HFFc6 (cell line): ENCODE measurements around the gene ILDR2. TPM values are rescaled to one million over a fixed set of nuclear protein-coding genes. Genes with fewer than 3 reads are reported as not detected.

Experiments used
- DNase-seq: peaks from one replicate; pipeline ENCODE4 v3.0.0-alpha.2; 2018
- H3K27ac Mint-ChIP-seq: 2 replicates; pipeline ENCODE4 v1.8.0; 2020; ENCODE audit warnings: mild to moderate bottlenecking, mixed read lengths
- H3K27me3 Mint-ChIP-seq: 2 replicates; pipeline ENCODE4 v1.8.0; 2021; ENCODE audit warnings: mild to moderate bottlenecking, moderate library complexity, mixed read lengths; ENCODE audit not compliant: insufficient read depth
- H3K36me3 Mint-ChIP-seq: 2 replicates; pipeline ENCODE4 v1.8.0; 2021; ENCODE audit warnings: low read depth, mixed read lengths
- H3K4me1 Mint-ChIP-seq: 2 replicates; pipeline ENCODE4 v1.8.0; 2020; ENCODE audit warnings: low read depth, mixed read lengths
- H3K4me3 Mint-ChIP-seq: 2 replicates; pipeline ENCODE4 v1.8.0; 2020; ENCODE audit warnings: mild to moderate bottlenecking, moderate library complexity, mixed read lengths
- H3K9me3 Mint-ChIP-seq: 2 replicates; pipeline ENCODE4 v1.8.0; 2020; ENCODE audit warnings: mild to moderate bottlenecking, mixed read lengths
- CTCF ChIP-seq: fragments of 200-600 bp; sonication (generic); IDR thresholded peaks from 2 replicates; pipeline ENCODE4 v1.5.0; 2021; ENCODE audit warnings: antibody characterized with exemption, mild to moderate bottlenecking
- total RNA-seq, 6 experiments: library from RNA; stranded (reverse); fragmentation: NEBNext Ultra II Directional; extraction: Animal tissue kit (Norgen Biotek cat#: 25700); gene quantifications; 2 replicates in 1 of 6; 3 replicates in 5 of 6; pipeline ENCODE4 v1.2.3, GENCODE V29; 2021

The ILDR2 gene
- total RNA-seq, 6 experiments from 2014 or later, result not detected

GRCh38 chr1:166875734-166876539 lies 99.4 kb downstream of the ILDR2 start, which contains the start of gene TADA1:
TSS of gene TADA1 (minus strand) at chr1:166876264. CDS start at chr1:166876233, 31 bp downstream.
- peak within 1 kb of the TSS; percentile 94 for H3K27ac Mint-ChIP-seq

DNA sequence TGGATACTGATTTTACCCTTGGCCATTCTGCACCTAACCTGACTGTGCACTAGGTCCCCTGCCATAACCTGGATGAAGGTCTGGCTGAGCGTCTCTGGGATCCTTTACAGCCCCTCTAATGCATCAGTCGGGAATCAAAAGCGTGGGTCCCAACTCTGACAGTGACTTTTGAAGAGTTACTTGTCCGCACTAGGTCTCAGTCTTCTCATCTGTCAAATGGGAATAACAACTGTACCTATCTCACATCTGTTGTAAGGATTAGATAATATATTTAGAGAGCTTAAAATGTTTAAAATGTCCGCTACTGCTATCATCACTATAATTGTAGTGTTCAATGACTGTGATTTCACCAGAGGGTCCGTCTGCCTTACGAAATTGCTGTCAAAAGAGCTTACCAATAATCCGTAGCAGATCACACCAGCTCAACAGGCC lies 100.0 kb downstream of the ILDR2 start:
- no peak for TF ChIP-seq CTCF
- H3K27ac Mint-ChIP-seq, result peak overlapping the region; percentile 72
- peak overlapping the region; percentile 94 for H3K4me3 Mint-ChIP-seq
- H3K36me3 Mint-ChIP-seq, result peaks cover 4% of the 10 kb centered on the region; the same call in 1 of the 2 replicates
- no peaks in the 10 kb centered on the region; the same call in 1 of the 2 replicates for H3K27me3 Mint-ChIP-seq
- no peak for DNase-seq
- peaks cover 4% of the 10 kb centered on the region; the same call in 1 of the 2 replicates for H3K9me3 Mint-ChIP-seq
- H3K4me1 Mint-ChIP-seq, result peaks cover 31% of the 10 kb centered on the region

More at GRCh38 chr1:166875734-166876539, 99.4 kb downstream of the ILDR2 start, which contains the start of gene TADA1:
- no peak for TF ChIP-seq CTCF
- peak within 1 kb of the TSS; percentile 94 for H3K4me3 Mint-ChIP-seq
- peaks cover 4% of the 10 kb centered on the region; the same call in 1 of the 2 replicates for H3K36me3 Mint-ChIP-seq
- DNase-seq, result peak; percentile 97
- H3K4me1 Mint-ChIP-seq, result peaks cover 31% of the 10 kb centered on the region
- no peaks in the 10 kb centered on the region; the same call in 1 of the 2 replicates for H3K27me3 Mint-ChIP-seq
- H3K9me3 Mint-ChIP-seq, result peaks cover 4% of the 10 kb centered on the region; the same call in 1 of the 2 replicates

- H3K27ac Mint-ChIP-seq, result no peak overlapping the region
- TF ChIP-seq CTCF, result no peak
- H3K27me3 Mint-ChIP-seq, result no peaks in the 10 kb centered on the region; the same call in 1 of the 2 replicates
- DNase-seq, result no peak
- peaks cover 31% of the 10 kb centered on the region for H3K4me1 Mint-ChIP-seq
- peaks cover 4% of the 10 kb centered on the region; the same call in 1 of the 2 replicates for H3K9me3 Mint-ChIP-seq
- H3K36me3 Mint-ChIP-seq, result peaks cover 4% of the 10 kb centered on the region; the same call in 1 of the 2 replicates
- peak overlapping the region; percentile 94 for H3K4me3 Mint-ChIP-seq
Observed at GRCh38 chr1:166874464-166874863, 100.9 kb downstream of the ILDR2 start.

DNA sequence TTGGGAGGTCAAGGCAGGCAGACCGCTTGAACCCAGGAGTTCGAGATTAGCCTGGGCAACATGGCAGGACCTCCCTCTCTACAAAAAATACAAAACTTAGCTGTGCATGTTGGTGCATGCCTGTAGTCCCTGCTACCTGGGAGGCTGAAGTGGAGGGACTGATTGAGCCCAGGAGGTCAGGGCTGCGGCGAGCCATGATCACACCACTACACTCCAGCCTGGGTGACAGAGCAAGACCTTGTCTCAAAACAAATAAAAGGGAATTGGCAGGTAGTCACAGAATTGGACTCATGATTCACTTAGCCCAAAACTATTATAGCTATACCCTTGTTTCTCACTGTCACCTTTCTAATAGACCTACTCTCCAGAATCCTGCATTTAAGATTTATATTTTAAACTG lies 104.8 kb downstream of the ILDR2 start:
- peaks cover 23% of the 10 kb centered on the region for H3K4me1 Mint-ChIP-seq
- no peak for DNase-seq
- H3K27me3 Mint-ChIP-seq, result no peaks in the 10 kb centered on the region; the same call in none of the 2 replicates
- H3K36me3 Mint-ChIP-seq, result peaks cover 10% of the 10 kb centered on the region; the same call in 1 of the 2 replicates
- H3K27ac Mint-ChIP-seq, result no peak overlapping the region
- TF ChIP-seq CTCF, result no peak
- H3K9me3 Mint-ChIP-seq, result no peaks in the 10 kb centered on the region
- no peak overlapping the region for H3K4me3 Mint-ChIP-seq

DNA sequence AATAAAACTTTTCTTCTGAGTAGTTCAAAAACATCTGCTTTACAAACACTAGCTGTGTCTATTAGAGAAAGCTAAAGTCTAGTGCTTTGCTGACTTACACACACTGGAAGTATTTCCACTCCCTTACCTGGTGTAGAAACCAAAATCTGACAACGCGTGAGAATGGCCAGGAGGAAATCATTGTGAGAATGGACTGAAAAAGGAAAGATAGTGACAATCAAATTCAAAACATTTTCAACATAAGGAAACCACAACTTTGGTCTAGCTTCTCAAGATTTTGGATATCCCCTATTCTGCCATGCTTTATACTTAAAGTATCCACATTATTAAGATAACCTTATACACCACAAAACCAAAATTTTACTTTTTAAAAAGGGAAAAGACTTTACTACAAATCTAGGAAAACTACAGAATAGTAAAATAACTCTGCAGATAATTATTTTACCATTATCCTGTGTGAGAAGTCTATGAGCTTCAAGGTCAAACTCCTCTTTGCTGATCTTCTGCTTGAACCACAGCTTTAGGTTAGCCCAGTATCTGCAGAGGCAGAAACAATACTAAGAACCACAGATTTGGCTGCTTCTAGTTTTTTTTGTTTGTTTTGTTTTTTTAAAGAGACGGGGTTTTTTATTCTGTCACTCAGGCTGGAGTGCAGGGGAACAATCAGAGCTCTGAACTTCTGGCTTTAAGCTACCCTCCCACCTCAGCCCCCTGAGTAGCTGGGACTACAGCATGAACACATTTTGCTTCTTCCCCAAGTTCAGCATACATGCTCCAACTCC lies 105.8 kb downstream of the ILDR2 start:
- H3K27ac Mint-ChIP-seq, result no peak overlapping the region

More for the DNA sequence above, 105.8 kb downstream of the ILDR2 start:
- H3K9me3 Mint-ChIP-seq, result no peaks in the 10 kb centered on the region
- no peak for DNase-seq
- H3K27me3 Mint-ChIP-seq, result no peaks in the 10 kb centered on the region; the same call in none of the 2 replicates
- TF ChIP-seq CTCF, result no peak
- no peak overlapping the region for H3K4me3 Mint-ChIP-seq
- H3K4me1 Mint-ChIP-seq, result peaks cover 13% of the 10 kb centered on the region
- peaks cover 12% of the 10 kb centered on the region for H3K36me3 Mint-ChIP-seq
